H9 (cell line): ENCODE measurements around the gene MINDY2. TPM values are rescaled to one million over a fixed set of nuclear protein-coding genes. Genes with fewer than 3 reads are reported as not detected.

Source experiments
- DNase-seq: peaks from one replicate; pipeline ENCODE4 v3.0.0-alpha.2; 2017
- H2AFZ ChIP-seq: one replicate; pipeline ENCODE4 v1.6.1; 2013; ENCODE audit warnings: mild to moderate bottlenecking, low read length, control low read depth, moderate library complexity
- H2AK5ac ChIP-seq: 2 replicates; pipeline ENCODE4 v1.6.1; 2013; ENCODE audit warnings: low read length, control low read depth, mixed read lengths; ENCODE audit not compliant: insufficient read length
- H2BK120ac ChIP-seq: one replicate; pipeline ENCODE4 v1.6.1; 2013; ENCODE audit warnings: low read depth, mild to moderate bottlenecking, low read length, control low read depth, inconsistent platforms; ENCODE audit not compliant: poor library complexity, severe bottlenecking
- H2BK12ac ChIP-seq: 2 replicates; pipeline ENCODE4 v1.6.1; 2013; ENCODE audit warnings: low read length, control low read depth, mixed read lengths, low read depth; ENCODE audit not compliant: insufficient read length
- H2BK15ac ChIP-seq: 2 replicates; pipeline ENCODE4 v1.6.1; 2013; ENCODE audit warnings: low read depth, low read length, control low read depth
- H2BK20ac ChIP-seq: one replicate; pipeline ENCODE4 v1.6.1; 2013; ENCODE audit warnings: low read depth, mild to moderate bottlenecking, low read length, control low read depth, inconsistent platforms; ENCODE audit not compliant: poor library complexity, severe bottlenecking
- H2BK5ac ChIP-seq: 2 replicates; pipeline ENCODE4 v1.6.1; 2013; ENCODE audit warnings: low read length, control low read depth, mixed read lengths; ENCODE audit not compliant: insufficient read length
- H3K14ac ChIP-seq: 2 replicates; pipeline ENCODE4 v1.6.1; 2013; ENCODE audit warnings: low read length, control low read depth; ENCODE audit not compliant: insufficient read depth
- H3K18ac ChIP-seq: 2 replicates; pipeline ENCODE4 v1.6.1; 2013; ENCODE audit warnings: low read depth, mild to moderate bottlenecking, mixed read lengths, low read length, control low read depth; ENCODE audit not compliant: insufficient read length
- H3K23ac ChIP-seq: 2 replicates; pipeline ENCODE4 v1.6.1; 2013; ENCODE audit warnings: low read length, control low read depth, mixed read lengths, low read depth; ENCODE audit not compliant: insufficient read length
- H3K23me2 ChIP-seq: 2 replicates; pipeline ENCODE4 v1.6.1; 2013; ENCODE audit warnings: low read depth, mild to moderate bottlenecking, mixed read lengths, low read length, control low read depth; ENCODE audit not compliant: insufficient read length, poor library complexity, severe bottlenecking
- H3K27ac ChIP-seq: 2 replicates; pipeline ENCODE4 v1.5.1; 2013; ENCODE audit warnings: low read length, control low read depth, mixed read lengths, low read depth; ENCODE audit not compliant: insufficient read length
- H3K27me3 ChIP-seq: 2 replicates; pipeline ENCODE4 v1.6.1; 2013; ENCODE audit warnings: low read length, control low read depth, inconsistent platforms; ENCODE audit not compliant: insufficient read depth
- H3K4ac ChIP-seq: 2 replicates; pipeline ENCODE4 v1.6.1; 2013; ENCODE audit warnings: low read depth, mild to moderate bottlenecking, control low read depth, inconsistent platforms, low read length, moderate library complexity
- H3K4me1 ChIP-seq: 2 replicates; pipeline ENCODE4 v1.6.1; 2013; ENCODE audit warnings: low read length, control low read depth, inconsistent platforms; ENCODE audit not compliant: insufficient read depth
- H3K4me2 ChIP-seq: 2 replicates; pipeline ENCODE4 v1.6.1; 2013; ENCODE audit warnings: low read length, control low read depth, mixed read lengths; ENCODE audit not compliant: insufficient read length, insufficient read depth
- H3K56ac ChIP-seq: 2 replicates; pipeline ENCODE4 v1.6.1; 2013; ENCODE audit warnings: low read depth, mild to moderate bottlenecking, mixed read lengths, low read length, control low read depth; ENCODE audit not compliant: insufficient read length
- H3K79me1 ChIP-seq: 2 replicates; pipeline ENCODE4 v1.6.1; 2013; ENCODE audit warnings: low read depth, mild to moderate bottlenecking, moderate library complexity, low read length, control low read depth, inconsistent platforms; ENCODE audit not compliant: insufficient read depth, poor library complexity, severe bottlenecking
- H3K79me2 ChIP-seq: 2 replicates; pipeline ENCODE4 v1.6.1; 2013; ENCODE audit warnings: low read length, control low read depth, inconsistent platforms; ENCODE audit not compliant: insufficient read depth
- H3K9ac ChIP-seq: 2 replicates; pipeline ENCODE4 v1.6.1; 2013; ENCODE audit warnings: low read length, control low read depth, mixed read lengths; ENCODE audit not compliant: insufficient read length; ENCODE audit errors: extremely low read depth
- H3K9me3 ChIP-seq: one replicate; pipeline ENCODE4 v1.6.1; 2013; ENCODE audit warnings: low read depth, low read length, inconsistent platforms; ENCODE audit not compliant: control insufficient read depth
- H3T11ph ChIP-seq: one replicate; pipeline ENCODE4 v1.6.1; 2013; ENCODE audit warnings: mild to moderate bottlenecking, low read length, control low read depth, inconsistent platforms
- H4K20me1 ChIP-seq: one replicate; pipeline ENCODE4 v1.6.1; 2013; ENCODE audit not compliant: control insufficient read depth, insufficient read length, insufficient read depth
- H4K5ac ChIP-seq: 2 replicates; pipeline ENCODE4 v1.6.1; 2013; ENCODE audit warnings: low read depth, mild to moderate bottlenecking, mixed read lengths, low read length, control low read depth; ENCODE audit not compliant: insufficient read length
- H4K8ac ChIP-seq: replicated peaks from 2 replicates; pipeline ENCODE4 v1.6.1; 2013; ENCODE audit warnings: low read length, control low read depth, mixed read lengths, low read depth; ENCODE audit not compliant: insufficient read length
- H4K91ac ChIP-seq: 2 replicates; pipeline ENCODE4 v1.6.1; 2013; ENCODE audit warnings: low read depth, mild to moderate bottlenecking, moderate library complexity, mixed read lengths, low read length, control low read depth; ENCODE audit not compliant: insufficient read length
- H3K27ac Mint-ChIP-seq, 3 experiments: 2 replicates in 2 of 3; 3 replicates in 1 of 3; pipeline ENCODE4 v1.8.0; 2020 to 2021; ENCODE audit warnings: mixed read lengths in 3 of 3, mild to moderate bottlenecking in 1 of 3, moderate library complexity in 1 of 3
- H3K27me3 Mint-ChIP-seq: 2 replicates; pipeline ENCODE4 v1.8.0; 2021; ENCODE audit warnings: low read depth, mild to moderate bottlenecking, moderate library complexity, mixed read lengths
- H3K36me3 Mint-ChIP-seq, 3 experiments: 2 replicates in 2 of 3; 3 replicates in 1 of 3; pipeline ENCODE4 v1.8.0; 2020 to 2021; ENCODE audit warnings: low read depth in 3 of 3, mixed read lengths in 3 of 3; ENCODE audit not compliant: insufficient read depth in 1 of 3
- H3K4me1 Mint-ChIP-seq, 2 experiments: 2 replicates each; pipeline ENCODE4 v1.8.0; 2020; ENCODE audit warnings: mixed read lengths in 2 of 2
- H3K4me3 Mint-ChIP-seq, 2 experiments: 2 replicates in 1 of 2; 3 replicates in 1 of 2; pipeline ENCODE4 v1.8.0; 2020 to 2021; ENCODE audit warnings: mild to moderate bottlenecking in 2 of 2, mixed read lengths in 2 of 2, moderate library complexity in 1 of 2
- H3K9me3 Mint-ChIP-seq, 2 experiments: 2 replicates in 1 of 2; 3 replicates in 1 of 2; pipeline ENCODE4 v1.8.0; 2020; ENCODE audit warnings: mild to moderate bottlenecking in 2 of 2, mixed read lengths in 2 of 2, moderate library complexity in 1 of 2
- WGBS: extraction: QIAGEN DNeasy Blood & Tissue Kit; methylation state at CpG from one replicate; pipeline ENCODE4 v1.1.7; 2013; ENCODE audit warnings: missing lambda C conversion rate, low lambda C conversion rate, mixed read lengths; ENCODE audit not compliant: insufficient read length; ENCODE audit errors: extremely low coverage; 5-methylcytosine and 5-hydroxymethylcytosine counted together
- total RNA-seq: library from RNA; stranded (reverse); gene quantifications from 2 replicates; pipeline ENCODE4 v1.2.1, GENCODE V29; 2021
- TF ChIP-seq, protein P1 (sequence below): fragments of 200-600 bp; sonication (generic); conservative IDR thresholded peaks from 3 replicates; pipeline ENCODE4 v1.8.0; 2021; ENCODE audit warnings: antibody characterized with exemption, mild to moderate bottlenecking

MINDY2 gene
- total RNA-seq, 1 experiment from 2014 or later: 32.3 TPM

DNA sequence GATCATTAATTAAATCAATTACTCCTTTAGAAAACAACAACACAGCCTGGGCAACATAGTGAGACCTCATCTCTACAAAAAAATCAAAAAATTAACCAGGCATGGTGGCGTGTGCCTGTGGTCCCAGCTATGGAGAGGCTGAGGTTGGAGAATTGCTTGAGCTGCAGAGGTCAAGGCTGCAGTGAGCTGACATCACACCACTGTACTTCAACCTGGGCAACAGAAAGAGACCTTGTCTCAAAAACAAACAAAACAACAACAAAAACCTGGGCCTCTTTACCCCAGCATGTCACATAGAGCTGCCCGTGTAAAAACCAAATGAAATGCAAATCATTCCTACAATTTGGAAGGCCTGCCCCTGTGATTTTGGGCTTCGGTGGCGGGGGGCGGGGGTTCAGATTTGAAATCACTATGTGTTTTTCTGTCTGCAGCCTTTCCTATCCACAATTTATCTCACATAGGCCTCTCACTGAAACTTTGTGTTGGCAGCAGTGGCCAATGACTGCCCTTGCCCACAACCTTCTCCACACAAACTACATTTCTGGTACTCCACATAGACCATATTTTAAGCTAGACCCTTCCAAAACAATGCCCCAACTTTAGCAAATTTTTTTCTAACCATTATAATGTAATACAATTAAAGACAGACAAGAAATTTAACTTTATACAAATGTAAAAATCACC is 28.1 kb upstream of the MINDY2 start:
- DNase-seq: no peak
- no peaks in the 10 kb centered on the region for H3K23me2 ChIP-seq
- Mint-ChIP-seq H3K9me3 (no peaks in the 10 kb centered on the region), H3K27ac (peak overlapping the region; percentile 61 to 91 (median 80); a peak in 6 of 7 replicates), H3K4me3 (peak overlapping the region in 1 of 2 experiments; percentile 2; a peak in 2 of 5 replicates), H3K4me1 (peaks cover 57 to 58% of the 10 kb centered on the region in 2 experiments), H3K36me3 (no peaks in the 10 kb centered on the region), H3K27me3 (no peaks in the 10 kb centered on the region)
- H2BK5ac ChIP-seq: no peak overlapping the region
- peaks cover 2% of the 10 kb centered on the region; the same call in 1 of the 2 replicates for H3K4me1 ChIP-seq
- peaks cover 39% of the 10 kb centered on the region; the same call in 1 of the 2 replicates for H3K79me2 ChIP-seq
- H4K5ac ChIP-seq: no peak overlapping the region
- H3K14ac ChIP-seq: no peak overlapping the region
- no peak overlapping the region for H3K27ac ChIP-seq
- no peak overlapping the region for H4K91ac ChIP-seq
- peak overlapping the region; percentile 21 for H3K4me2 ChIP-seq
- H2BK15ac ChIP-seq: no peak overlapping the region
- TF ChIP-seq, protein P1, sequence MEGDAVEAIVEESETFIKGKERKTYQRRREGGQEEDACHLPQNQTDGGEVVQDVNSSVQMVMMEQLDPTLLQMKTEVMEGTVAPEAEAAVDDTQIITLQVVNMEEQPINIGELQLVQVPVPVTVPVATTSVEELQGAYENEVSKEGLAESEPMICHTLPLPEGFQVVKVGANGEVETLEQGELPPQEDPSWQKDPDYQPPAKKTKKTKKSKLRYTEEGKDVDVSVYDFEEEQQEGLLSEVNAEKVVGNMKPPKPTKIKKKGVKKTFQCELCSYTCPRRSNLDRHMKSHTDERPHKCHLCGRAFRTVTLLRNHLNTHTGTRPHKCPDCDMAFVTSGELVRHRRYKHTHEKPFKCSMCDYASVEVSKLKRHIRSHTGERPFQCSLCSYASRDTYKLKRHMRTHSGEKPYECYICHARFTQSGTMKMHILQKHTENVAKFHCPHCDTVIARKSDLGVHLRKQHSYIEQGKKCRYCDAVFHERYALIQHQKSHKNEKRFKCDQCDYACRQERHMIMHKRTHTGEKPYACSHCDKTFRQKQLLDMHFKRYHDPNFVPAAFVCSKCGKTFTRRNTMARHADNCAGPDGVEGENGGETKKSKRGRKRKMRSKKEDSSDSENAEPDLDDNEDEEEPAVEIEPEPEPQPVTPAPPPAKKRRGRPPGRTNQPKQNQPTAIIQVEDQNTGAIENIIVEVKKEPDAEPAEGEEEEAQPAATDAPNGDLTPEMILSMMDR: no peak
- no peaks in the 10 kb centered on the region for H4K20me1 ChIP-seq
- H2AK5ac ChIP-seq: no peak overlapping the region
- H3K9me3 ChIP-seq: no peaks in the 10 kb centered on the region
- no peaks in the 10 kb centered on the region for H3K27me3 ChIP-seq
- H2AFZ ChIP-seq: no peak overlapping the region
- H3K9ac ChIP-seq: no peak overlapping the region
- H3K79me1 ChIP-seq: peaks cover 6% of the 10 kb centered on the region
- H2BK120ac ChIP-seq: no peak overlapping the region
- H3T11ph ChIP-seq: no peak overlapping the region
- no peak overlapping the region for H4K8ac ChIP-seq
- H3K23ac ChIP-seq: no peak overlapping the region
- no peak overlapping the region for H2BK12ac ChIP-seq
- H3K18ac ChIP-seq: no peak overlapping the region
- no CpG with 5 or more reads among the region's 5 CpGs for whole genome bisulfite sequencing
- no peak overlapping the region for H3K4ac ChIP-seq
- no peak overlapping the region for H2BK20ac ChIP-seq
- no peak overlapping the region for H3K56ac ChIP-seq
